NT2/D1 (cell line): Measurements from ENCODE around the gene FSCN2.

Source experiments
- SUZ12 ChIP-seq: IDR thresholded peaks from 2 replicates; pipeline ENCODE4 v1.6.1; 2011; ENCODE audit not compliant: insufficient read length, insufficient read depth; ENCODE audit errors: extremely low read depth
- YY1 ChIP-seq: IDR thresholded peaks from 2 replicates; pipeline ENCODE4 v1.6.1; 2011; ENCODE audit not compliant: insufficient read length, insufficient read depth
- ZNF274 ChIP-seq: IDR thresholded peaks from 2 replicates; pipeline ENCODE4 v1.6.1; 2011; ENCODE audit warnings: mild to moderate bottlenecking, low read depth, low read length

- TF ChIP-seq ZNF274 (no peak), YY1 (no peak), SUZ12 (no peak)
These were observed 24.3 kb downstream of the FSCN2 start, which contains the start of gene FAAP100 for GRCh38 chr17:81552244-81553017.
